Cerebellar cortex (tissue), 1 donor: ENCODE measurements around the gene TAS2R3.
A peak's percentile ranks its signal among the peaks of the same experiment; 100 is the strongest.

Experiments used
- DNase-seq: peaks from one replicate; pipeline ENCODE4 v3.0.0-alpha.2; 2015; ENCODE audit warnings: low spot score

Gene TAS2R3

GRCh38 chr7:141785706-141786552 lies 22.0 kb downstream of the TAS2R3 start:
- DNase-seq: peak; percentile 73

GRCh38 chr7:141788296-141788695 lies 24.4 kb downstream of the TAS2R3 start:
- DNase-seq: no peak

GRCh38 chr7:141789917-141790316 lies 26.0 kb downstream of the TAS2R3 start, which contains the start of gene TAS2R5:
Gene TAS2R5 (plus strand): TSS chr7:141790217. CDS start chr7:141790362, 145 bp downstream.
- no peak for DNase-seq

- no peak for DNase-seq
Measured at GRCh38 chr7:141792526-141792925, 28.6 kb downstream of the TAS2R3 start.
